ENCODE results near the gene PARD3B. TPM values are rescaled to one million over a fixed set of nuclear protein-coding genes. Genes with fewer than 3 reads are reported as not detected.
"Not testable (repeated sequence)": the region's sequence is repeated elsewhere in the genome, so short reads cannot be mapped to it uniquely, and the experiment has no call there.

PARD3B gene
- total RNA-seq, 1 donor from 2014 or later, result 23.8 TPM

DNA sequence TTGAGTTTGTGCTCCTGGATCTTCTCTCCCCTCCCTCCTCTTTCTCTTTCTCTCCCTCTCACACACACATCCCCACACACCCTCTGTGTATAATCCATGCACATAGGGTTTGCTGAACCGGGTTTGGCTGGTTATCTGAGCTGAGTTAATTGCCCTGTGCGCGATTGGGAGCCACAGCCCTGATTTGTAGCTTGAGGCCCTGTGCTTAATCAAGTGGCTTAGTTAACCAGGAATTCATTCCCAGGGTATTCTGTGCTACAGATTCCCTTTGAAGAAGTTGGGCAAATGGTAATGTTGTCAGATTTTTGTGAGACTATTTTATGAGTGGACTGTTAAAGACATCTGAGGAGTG, 6.2 kb downstream of the PARD3B start:
- Histone ChIP-seq H3K36me3 (no peaks in the 10 kb centered on the region), H3K27me3 (ENCODE audit: low read depth) (no peaks in the 10 kb centered on the region), H3K9me3 (no peaks in the 10 kb centered on the region), H3K4me3 (no peak overlapping the region), H3K4me1 (peaks cover 21% of the 10 kb centered on the region), H3K27ac (no peak overlapping the region)
- DNase-seq (no peak), ATAC-seq (no peak)
- TF ChIP-seq, protein P1, sequence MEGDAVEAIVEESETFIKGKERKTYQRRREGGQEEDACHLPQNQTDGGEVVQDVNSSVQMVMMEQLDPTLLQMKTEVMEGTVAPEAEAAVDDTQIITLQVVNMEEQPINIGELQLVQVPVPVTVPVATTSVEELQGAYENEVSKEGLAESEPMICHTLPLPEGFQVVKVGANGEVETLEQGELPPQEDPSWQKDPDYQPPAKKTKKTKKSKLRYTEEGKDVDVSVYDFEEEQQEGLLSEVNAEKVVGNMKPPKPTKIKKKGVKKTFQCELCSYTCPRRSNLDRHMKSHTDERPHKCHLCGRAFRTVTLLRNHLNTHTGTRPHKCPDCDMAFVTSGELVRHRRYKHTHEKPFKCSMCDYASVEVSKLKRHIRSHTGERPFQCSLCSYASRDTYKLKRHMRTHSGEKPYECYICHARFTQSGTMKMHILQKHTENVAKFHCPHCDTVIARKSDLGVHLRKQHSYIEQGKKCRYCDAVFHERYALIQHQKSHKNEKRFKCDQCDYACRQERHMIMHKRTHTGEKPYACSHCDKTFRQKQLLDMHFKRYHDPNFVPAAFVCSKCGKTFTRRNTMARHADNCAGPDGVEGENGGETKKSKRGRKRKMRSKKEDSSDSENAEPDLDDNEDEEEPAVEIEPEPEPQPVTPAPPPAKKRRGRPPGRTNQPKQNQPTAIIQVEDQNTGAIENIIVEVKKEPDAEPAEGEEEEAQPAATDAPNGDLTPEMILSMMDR (IDR thresholded peaks at IDR 0.05), result no peak
- intact Hi-C loops (cut with DNase I), result no loop called here

DNA sequence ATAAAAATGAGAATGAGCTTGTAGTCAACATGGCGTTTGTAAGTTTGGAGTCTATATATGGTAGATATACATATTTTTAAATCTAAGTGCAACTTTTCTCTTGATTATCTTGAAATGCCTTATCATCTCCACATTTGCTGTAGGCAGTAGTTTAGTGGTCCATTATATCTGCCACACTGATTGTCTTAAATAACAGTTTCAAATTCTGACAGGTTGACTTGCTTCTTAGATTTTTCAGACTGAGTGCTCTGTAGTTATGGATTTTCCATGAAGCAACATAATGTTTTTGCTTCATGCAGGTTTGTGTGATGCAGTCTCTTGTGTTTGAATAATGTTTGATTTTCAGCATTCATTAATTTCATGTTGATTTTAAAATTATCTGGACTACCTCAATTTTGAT, 12.3 kb downstream of the PARD3B start:
- Histone ChIP-seq H3K4me1 (no peaks in the 10 kb centered on the region), H3K27me3 (ENCODE audit: low read depth) (no peaks in the 10 kb centered on the region), H3K27ac (no peak overlapping the region), H3K36me3 (no peaks in the 10 kb centered on the region), H3K9me3 (no peaks in the 10 kb centered on the region), H3K4me3 (no peak overlapping the region)
- DNase-seq, result no peak
- TF ChIP-seq, protein P1 (IDR thresholded peaks at IDR 0.05), result no peak
- intact Hi-C loops (cut with DNase I), result no loop called here
- no peak for ATAC-seq

DNA sequence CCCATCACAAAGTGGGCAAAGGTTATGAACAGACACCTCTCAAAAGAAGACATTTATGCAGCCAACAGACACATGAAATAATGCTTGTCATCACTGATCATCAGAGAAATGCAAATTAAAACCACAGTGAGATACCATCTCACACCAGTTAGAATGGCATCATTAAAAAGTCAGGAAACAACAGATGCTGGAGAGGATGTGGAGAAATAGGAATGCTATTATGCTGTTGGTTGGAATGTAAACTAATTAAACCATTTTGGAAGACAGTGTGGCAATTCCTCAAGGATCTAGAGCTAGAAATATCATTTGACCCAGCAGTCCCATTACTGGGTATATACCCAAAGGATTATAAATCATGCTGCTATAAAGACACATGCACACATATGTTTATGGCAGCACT, 14.1 kb downstream of the PARD3B start:
- H3K4me1 ChIP-seq; intact Hi-C loops (cut with DNase I); H3K27ac ChIP-seq; H3K9me3 ChIP-seq; H3K36me3 ChIP-seq; ATAC-seq; DNase-seq; H3K27me3 ChIP-seq (ENCODE audit: low read depth); H3K4me3 ChIP-seq: not testable (repeated sequence)

DNA sequence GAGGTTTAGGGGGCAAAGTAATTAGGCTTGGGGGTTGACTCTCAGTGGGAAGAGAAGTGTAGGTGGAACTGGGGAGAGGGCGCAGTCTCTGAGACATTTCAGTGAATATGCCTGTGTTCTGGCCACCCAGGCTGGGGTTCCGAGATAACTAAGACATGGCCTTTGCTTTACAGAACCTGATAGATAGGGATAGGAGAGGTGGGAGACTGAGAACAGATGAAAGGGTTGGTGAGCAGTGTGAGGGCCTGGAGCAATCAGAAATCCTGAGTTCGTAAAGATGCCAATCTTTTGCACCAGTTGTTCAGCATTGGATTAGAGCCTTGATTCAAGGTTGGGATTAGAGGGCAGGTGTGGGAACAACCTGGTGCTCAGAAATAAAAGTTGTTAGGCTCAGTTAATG, 15.6 kb downstream of the PARD3B start:
- Histone ChIP-seq H3K27ac (no peak overlapping the region), H3K4me3 (no peak overlapping the region), H3K27me3 (ENCODE audit: low read depth) (no peaks in the 10 kb centered on the region), H3K4me1 (no peaks in the 10 kb centered on the region), H3K36me3 (no peaks in the 10 kb centered on the region), H3K9me3 (no peaks in the 10 kb centered on the region)
- intact Hi-C loops (cut with DNase I), result no loop called here
- DNase-seq (no peak), ATAC-seq (no peak)
- TF ChIP-seq, protein P1 (IDR thresholded peaks at IDR 0.05), result no peak

DNA sequence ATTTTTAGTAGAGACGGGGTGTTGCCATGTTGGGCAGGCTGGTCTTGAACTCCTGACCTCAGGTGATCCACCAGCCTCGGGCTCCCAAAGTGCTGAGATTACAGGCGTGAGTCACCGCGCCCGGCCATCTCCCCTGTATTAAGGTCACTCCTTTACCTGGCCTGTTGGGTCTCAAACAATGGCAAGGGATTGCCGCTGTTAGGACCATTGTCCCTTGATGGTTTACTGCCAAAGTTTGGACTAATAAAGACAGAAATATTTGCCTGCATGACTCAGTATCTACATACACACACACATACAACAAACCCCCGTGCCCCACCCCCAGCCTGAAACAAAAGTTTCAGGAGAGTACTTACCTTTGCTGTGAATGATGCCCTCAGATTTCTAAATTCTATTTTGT, 16.5 kb downstream of the PARD3B start:
- DNase-seq (no peak), ATAC-seq (no peak)
- H3K27me3 ChIP-seq (ENCODE audit: low read depth), result no peaks in the 10 kb centered on the region
- TF ChIP-seq, protein P1 (IDR thresholded peaks at IDR 0.05), result no peak
- intact Hi-C loops (cut with DNase I), result no loop called here
- no peaks in the 10 kb centered on the region for H3K36me3 ChIP-seq
- no peaks in the 10 kb centered on the region for H3K9me3 ChIP-seq
- H3K4me1 ChIP-seq, result no peaks in the 10 kb centered on the region
- H3K4me3 ChIP-seq, result no peak overlapping the region
- H3K27ac ChIP-seq, result no peak overlapping the region

DNA sequence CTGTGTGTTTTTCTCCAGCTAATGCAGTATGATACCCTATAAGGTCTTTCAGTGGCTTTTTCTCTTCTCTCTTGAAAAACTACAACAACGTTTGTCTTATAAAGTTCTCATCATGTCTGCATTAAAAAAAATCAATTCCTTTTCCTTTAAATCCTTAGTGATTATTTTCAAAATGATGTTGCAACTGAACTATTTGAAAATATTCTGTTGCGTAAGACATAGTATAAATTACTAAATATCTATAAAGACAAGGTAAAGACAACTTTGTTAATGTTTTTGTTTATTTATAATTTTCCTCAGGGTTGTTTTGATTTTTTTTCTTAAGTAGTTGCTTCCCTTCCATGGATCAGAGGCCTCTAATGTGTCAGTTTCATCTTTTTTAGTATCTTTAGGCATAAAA, 21.2 kb downstream of the PARD3B start:
- H3K36me3 ChIP-seq, result no peaks in the 10 kb centered on the region
- no peaks in the 10 kb centered on the region for H3K4me1 ChIP-seq
- DNase-seq (no peak), ATAC-seq (no peak)
- no peak overlapping the region for H3K4me3 ChIP-seq
- H3K27me3 ChIP-seq (ENCODE audit: low read depth), result no peaks in the 10 kb centered on the region
- TF ChIP-seq, protein P1 (IDR thresholded peaks at IDR 0.05), result no peak
- no peaks in the 10 kb centered on the region for H3K9me3 ChIP-seq
- no peak overlapping the region for H3K27ac ChIP-seq
- intact Hi-C loops (cut with DNase I), result no loop called here

All from lower lobe of right lung (tissue), 2 donors.